ENCODE data around the gene SLC4A4.

SLC4A4 gene

GRCh38 chr4:71411981-71412380 is 73.2 kb downstream of the SLC4A4 start:
- H3K27me3 ChIP-seq (ENCODE audit: insufficient read depth, poor library complexity, severe bottlenecking), result no peaks in the 10 kb centered on the region
- H3K9me3 ChIP-seq (ENCODE audit: severe bottlenecking), result no peaks in the 10 kb centered on the region
- no peak for TF ChIP-seq CTCF (IDR thresholded peaks at IDR 0.05; ENCODE audit: poor library complexity, severe bottlenecking)
- DNase-seq (ENCODE audit: low spot score) (no peak), ATAC-seq (ENCODE audit: low read depth) (no peak)
- no peak overlapping the region for H3K4me3 ChIP-seq (ENCODE audit: severe bottlenecking)
- H3K27ac ChIP-seq (ENCODE audit: poor library complexity, severe bottlenecking), result no peak overlapping the region
- no peaks in the 10 kb centered on the region for H3K4me1 ChIP-seq (ENCODE audit: insufficient read depth, poor library complexity, severe bottlenecking)
- H3K36me3 ChIP-seq (ENCODE audit: low read depth), result no peaks in the 10 kb centered on the region

GRCh38 chr4:71415491-71415890 is 76.7 kb downstream of the SLC4A4 start:
- H3K9me3 ChIP-seq (ENCODE audit: severe bottlenecking), result no peaks in the 10 kb centered on the region
- no peaks in the 10 kb centered on the region for H3K4me1 ChIP-seq (ENCODE audit: insufficient read depth, poor library complexity, severe bottlenecking)
- no peak for TF ChIP-seq CTCF (IDR thresholded peaks at IDR 0.05; ENCODE audit: poor library complexity, severe bottlenecking)
- no peaks in the 10 kb centered on the region for H3K27me3 ChIP-seq (ENCODE audit: insufficient read depth, poor library complexity, severe bottlenecking)
- no peak overlapping the region for H3K4me3 ChIP-seq (ENCODE audit: severe bottlenecking)
- ATAC-seq (ENCODE audit: low read depth) (peak; percentile 33; the same call in 1 of the 3 replicates), DNase-seq (ENCODE audit: low spot score) (no peak)
- no peak overlapping the region for H3K27ac ChIP-seq (ENCODE audit: poor library complexity, severe bottlenecking)
- no peaks in the 10 kb centered on the region for H3K36me3 ChIP-seq (ENCODE audit: low read depth)

- Histone ChIP-seq H3K4me1 (ENCODE audit: insufficient read depth, poor library complexity, severe bottlenecking) (no peaks in the 10 kb centered on the region), H3K27ac (ENCODE audit: poor library complexity, severe bottlenecking) (no peak overlapping the region), H3K27me3 (ENCODE audit: insufficient read depth, poor library complexity, severe bottlenecking) (no peaks in the 10 kb centered on the region), H3K4me3 (ENCODE audit: severe bottlenecking) (no peak overlapping the region), H3K36me3 (ENCODE audit: low read depth) (no peaks in the 10 kb centered on the region), H3K9me3 (ENCODE audit: severe bottlenecking) (no peaks in the 10 kb centered on the region)
- no peak for TF ChIP-seq CTCF (IDR thresholded peaks at IDR 0.05; ENCODE audit: poor library complexity, severe bottlenecking)
- no peak for ATAC-seq (ENCODE audit: low read depth)
- DNase-seq (ENCODE audit: low spot score), result no peak
These were observed 78.3 kb downstream of the SLC4A4 start for GRCh38 chr4:71417150-71417549.

- TF ChIP-seq CTCF (IDR thresholded peaks at IDR 0.05; ENCODE audit: poor library complexity, severe bottlenecking), result no peak
- no peaks in the 10 kb centered on the region for H3K36me3 ChIP-seq (ENCODE audit: low read depth)
- no peaks in the 10 kb centered on the region for H3K27me3 ChIP-seq (ENCODE audit: insufficient read depth, poor library complexity, severe bottlenecking)
- ATAC-seq (ENCODE audit: low read depth) (no peak), DNase-seq (ENCODE audit: low spot score) (no peak)
- H3K4me1 ChIP-seq (ENCODE audit: insufficient read depth, poor library complexity, severe bottlenecking), result no peaks in the 10 kb centered on the region
- H3K4me3 ChIP-seq (ENCODE audit: severe bottlenecking), result no peak overlapping the region
- H3K9me3 ChIP-seq (ENCODE audit: severe bottlenecking), result no peaks in the 10 kb centered on the region
- H3K27ac ChIP-seq (ENCODE audit: poor library complexity, severe bottlenecking), result no peak overlapping the region
These were observed 87.7 kb downstream of the SLC4A4 start for GRCh38 chr4:71426381-71427042.

GRCh38 chr4:71429106-71429505 is 90.3 kb downstream of the SLC4A4 start:
- Histone ChIP-seq H3K27me3 (ENCODE audit: insufficient read depth, poor library complexity, severe bottlenecking) (no peaks in the 10 kb centered on the region), H3K4me1 (ENCODE audit: insufficient read depth, poor library complexity, severe bottlenecking) (no peaks in the 10 kb centered on the region), H3K4me3 (ENCODE audit: severe bottlenecking) (no peak overlapping the region), H3K9me3 (ENCODE audit: severe bottlenecking) (no peaks in the 10 kb centered on the region), H3K36me3 (ENCODE audit: low read depth) (no peaks in the 10 kb centered on the region), H3K27ac (ENCODE audit: poor library complexity, severe bottlenecking) (no peak overlapping the region)
- no peak for ATAC-seq (ENCODE audit: low read depth)
- no peak for TF ChIP-seq CTCF (IDR thresholded peaks at IDR 0.05; ENCODE audit: poor library complexity, severe bottlenecking)
- DNase-seq (ENCODE audit: low spot score), result no peak
